ENCODE data around the gene TNFRSF21. TPM values are rescaled to one million over a fixed set of nuclear protein-coding genes. Genes with fewer than 3 reads are reported as not detected.

The TNFRSF21 gene
- polyA plus RNA-seq, 3 donors = 30.3 to 37.0 (median 30.8) TPM

Other genes with a start within 250 kb of the TNFRSF21 start
- gene CD2AP, start 167.9 kb upstream of the TNFRSF21 start, polyA plus RNA-seq (ENCODE audit: insufficient read length in 3 of 3) = 10 to 100 TPM; 63.2 to 86.6 (median 68.6) TPM

All from renal pelvis (tissue), 3 donors.